Measurements from ENCODE around the gene KMT2C.
"Not testable (repeated sequence)": the region's sequence is repeated elsewhere in the genome, so short reads cannot be mapped to it uniquely, and the experiment has no call there.

The KMT2C gene

GRCh38 chr7:152399344-152399743, 36.5 kb downstream of the KMT2C start:
- DNase-seq, result no peak

GRCh38 chr7:152395112-152395511, 40.7 kb downstream of the KMT2C start:
- DNase-seq, result no peak

- not testable (repeated sequence) for DNase-seq
These were observed 41.6 kb downstream of the KMT2C start for GRCh38 chr7:152394214-152394613.

- no peak for DNase-seq
These were observed 43.5 kb downstream of the KMT2C start for GRCh38 chr7:152392254-152392653.

GRCh38 chr7:152386136-152386764, 49.6 kb downstream of the KMT2C start:
- DNase-seq, result not testable (repeated sequence)

GRCh38 chr7:152384235-152385200, 51.3 kb downstream of the KMT2C start:
- DNase-seq, result not testable (repeated sequence)

- no peak for DNase-seq
These were observed 52.2 kb downstream of the KMT2C start for GRCh38 chr7:152383341-152384234.

- DNase-seq, result no peak
These were observed 53.6 kb downstream of the KMT2C start for GRCh38 chr7:152382244-152382643.

GRCh38 chr7:152380931-152381578, 54.7 kb downstream of the KMT2C start:
- DNase-seq, result not testable (repeated sequence)

GRCh38 chr7:152378497-152378896, 57.3 kb downstream of the KMT2C start:
- DNase-seq, result not testable (repeated sequence)

GRCh38 chr7:152376716-152377484, 58.9 kb downstream of the KMT2C start:
- DNase-seq, result not testable (repeated sequence)

- DNase-seq, result no peak
These were observed 65.5 kb downstream of the KMT2C start for GRCh38 chr7:152370297-152370696.

- DNase-seq, result no peak
These were observed 66.3 kb downstream of the KMT2C start for GRCh38 chr7:152369518-152369917.

- DNase-seq, result no peak
These were observed 68.6 kb downstream of the KMT2C start for GRCh38 chr7:152367170-152367569.

- DNase-seq, result no peak
These were observed 69.1 kb downstream of the KMT2C start for GRCh38 chr7:152366662-152367061.

- DNase-seq, result no peak
These were observed 69.7 kb downstream of the KMT2C start for GRCh38 chr7:152365982-152366603.

- no peak for DNase-seq
These were observed 72.0 kb downstream of the KMT2C start for GRCh38 chr7:152363798-152364197.

GRCh38 chr7:152362128-152362926, 73.5 kb downstream of the KMT2C start:
- DNase-seq, result no peak

- no peak for DNase-seq
These were observed 80.2 kb downstream of the KMT2C start for GRCh38 chr7:152355474-152356057.

- no peak for DNase-seq
These were observed 81.7 kb downstream of the KMT2C start for GRCh38 chr7:152354061-152354460.
